ENCODE results near the gene STK32B.

STK32B gene

DNA sequence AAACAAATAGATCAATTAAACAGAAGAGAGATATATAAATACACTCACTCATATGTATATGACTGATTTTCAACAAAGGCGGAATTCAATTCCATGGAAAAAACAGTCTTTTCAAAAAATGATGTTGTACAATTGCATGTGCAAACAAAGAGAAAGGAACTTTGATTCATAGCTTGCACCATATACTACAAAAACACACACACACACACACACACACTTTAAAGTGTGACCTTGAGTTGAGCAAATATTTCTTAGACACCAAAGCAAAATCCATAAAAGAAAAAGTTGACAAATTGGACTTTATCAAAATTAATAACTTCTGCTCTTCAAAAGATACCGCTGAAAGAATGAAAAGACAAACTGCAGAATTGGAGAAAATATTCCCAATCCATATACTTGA is 488.3 kb downstream of the STK32B start:
- no peak for DNase-seq
- Histone ChIP-seq H3K27me3 (no peaks in the 10 kb centered on the region), H3K36me3 (peaks cover 0 to 26% (median 16%) of the 10 kb centered on the region in 3 donors), H3K4me3 (no peak overlapping the region), H3K9me3 (no peaks in the 10 kb centered on the region), H3K27ac (no peak overlapping the region), H3K4me1 (no peaks in the 10 kb centered on the region)
- TF ChIP-seq, protein P1, sequence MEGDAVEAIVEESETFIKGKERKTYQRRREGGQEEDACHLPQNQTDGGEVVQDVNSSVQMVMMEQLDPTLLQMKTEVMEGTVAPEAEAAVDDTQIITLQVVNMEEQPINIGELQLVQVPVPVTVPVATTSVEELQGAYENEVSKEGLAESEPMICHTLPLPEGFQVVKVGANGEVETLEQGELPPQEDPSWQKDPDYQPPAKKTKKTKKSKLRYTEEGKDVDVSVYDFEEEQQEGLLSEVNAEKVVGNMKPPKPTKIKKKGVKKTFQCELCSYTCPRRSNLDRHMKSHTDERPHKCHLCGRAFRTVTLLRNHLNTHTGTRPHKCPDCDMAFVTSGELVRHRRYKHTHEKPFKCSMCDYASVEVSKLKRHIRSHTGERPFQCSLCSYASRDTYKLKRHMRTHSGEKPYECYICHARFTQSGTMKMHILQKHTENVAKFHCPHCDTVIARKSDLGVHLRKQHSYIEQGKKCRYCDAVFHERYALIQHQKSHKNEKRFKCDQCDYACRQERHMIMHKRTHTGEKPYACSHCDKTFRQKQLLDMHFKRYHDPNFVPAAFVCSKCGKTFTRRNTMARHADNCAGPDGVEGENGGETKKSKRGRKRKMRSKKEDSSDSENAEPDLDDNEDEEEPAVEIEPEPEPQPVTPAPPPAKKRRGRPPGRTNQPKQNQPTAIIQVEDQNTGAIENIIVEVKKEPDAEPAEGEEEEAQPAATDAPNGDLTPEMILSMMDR (IDR thresholded peaks at IDR 0.05), result no peak
- intact Hi-C loops (cut with DNase I; ENCODE audit: low total_unique reads), result no loop called here

DNA sequence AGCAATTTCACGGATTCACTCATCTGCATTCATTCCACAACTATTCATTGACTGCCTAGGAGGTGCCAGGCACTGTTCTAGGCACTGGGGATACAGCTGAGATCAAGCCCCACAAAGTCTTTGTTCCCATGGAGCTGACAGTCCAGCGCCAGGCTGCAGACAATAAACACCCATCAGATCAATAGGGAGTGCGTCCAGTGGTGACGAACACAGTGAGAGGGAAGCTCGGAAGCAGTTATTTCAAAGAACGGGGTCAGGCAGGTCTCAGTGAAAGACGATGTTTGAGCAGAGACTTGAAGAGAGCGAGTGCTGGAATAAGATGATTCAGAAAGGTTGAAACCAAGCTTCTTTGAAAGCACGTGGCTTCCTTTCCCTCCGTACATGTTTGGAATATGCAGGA is 489.9 kb downstream of the STK32B start:
- no peak for DNase-seq
- intact Hi-C loops (cut with DNase I; ENCODE audit: low total_unique reads), result no loop called here
- Histone ChIP-seq H3K9me3 (no peaks in the 10 kb centered on the region), H3K4me3 (no peak overlapping the region), H3K36me3 (peaks cover 0 to 18% (median 6%) of the 10 kb centered on the region in 3 donors), H3K27ac (no peak overlapping the region), H3K4me1 (no peaks in the 10 kb centered on the region), H3K27me3 (no peaks in the 10 kb centered on the region)
- TF ChIP-seq, protein P1 (IDR thresholded peaks at IDR 0.05), result no peak

DNA sequence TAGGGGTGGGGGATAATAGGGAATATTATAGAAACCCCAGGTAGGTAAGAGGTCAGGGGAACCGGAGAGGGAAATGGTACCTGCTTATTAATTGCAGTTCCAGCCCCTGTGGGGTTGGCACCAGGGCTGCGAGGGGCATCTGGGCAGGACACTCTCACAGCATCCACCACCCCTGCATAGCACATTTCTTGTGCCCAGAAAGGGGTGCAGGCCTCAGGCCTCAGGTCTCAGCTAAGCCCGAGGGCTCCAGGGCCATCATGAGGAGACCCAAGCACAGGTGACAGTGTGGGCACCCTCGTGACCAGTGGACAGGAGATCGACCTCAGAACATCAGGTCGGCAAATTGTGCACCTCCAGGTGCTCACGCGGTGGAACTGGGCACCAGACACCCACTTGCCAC is 492.4 kb downstream of the STK32B start:
- Histone ChIP-seq H3K9me3 (no peaks in the 10 kb centered on the region), H3K27me3 (no peaks in the 10 kb centered on the region), H3K36me3 (peaks cover 0 to 33% (median 18%) of the 10 kb centered on the region in 3 donors), H3K4me1 (no peaks in the 10 kb centered on the region), H3K4me3 (no peak overlapping the region), H3K27ac (no peak overlapping the region)
- TF ChIP-seq, protein P1 (IDR thresholded peaks at IDR 0.05), result no peak
- intact Hi-C loops (cut with DNase I; ENCODE audit: low total_unique reads), result no loop called here
- DNase-seq, result no peak

DNA sequence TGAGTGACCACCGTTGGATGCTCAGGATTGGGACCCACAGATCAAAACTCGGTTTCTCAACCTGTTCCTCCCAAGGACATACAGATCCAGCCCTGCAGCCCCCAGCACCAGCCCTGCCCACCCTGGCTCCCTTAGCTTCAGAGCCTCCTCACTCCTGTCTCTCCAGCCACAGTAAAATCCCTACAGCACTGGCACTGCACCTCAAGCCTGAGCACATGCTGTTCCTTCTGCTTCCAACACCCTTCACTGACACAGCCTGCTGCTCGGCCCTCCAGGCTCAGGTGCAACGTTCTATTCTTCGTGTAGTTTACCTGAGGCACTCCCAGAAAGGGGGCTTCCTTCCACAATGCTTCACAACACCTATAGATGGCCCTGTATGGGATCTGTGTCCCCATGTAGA is 493.5 kb downstream of the STK32B start:
- TF ChIP-seq, protein P1 (IDR thresholded peaks at IDR 0.05), result no peak
- Histone ChIP-seq H3K27me3 (no peaks in the 10 kb centered on the region), H3K27ac (no peak overlapping the region), H3K9me3 (peaks cover 0 to 6% (median 0%) of the 10 kb centered on the region in 3 donors), H3K36me3 (peaks cover 0 to 40% (median 23%) of the 10 kb centered on the region in 3 donors), H3K4me3 (no peak overlapping the region), H3K4me1 (no peaks in the 10 kb centered on the region)
- intact Hi-C loops (cut with DNase I; ENCODE audit: low total_unique reads), result no loop called here
- DNase-seq, result no peak

DNA sequence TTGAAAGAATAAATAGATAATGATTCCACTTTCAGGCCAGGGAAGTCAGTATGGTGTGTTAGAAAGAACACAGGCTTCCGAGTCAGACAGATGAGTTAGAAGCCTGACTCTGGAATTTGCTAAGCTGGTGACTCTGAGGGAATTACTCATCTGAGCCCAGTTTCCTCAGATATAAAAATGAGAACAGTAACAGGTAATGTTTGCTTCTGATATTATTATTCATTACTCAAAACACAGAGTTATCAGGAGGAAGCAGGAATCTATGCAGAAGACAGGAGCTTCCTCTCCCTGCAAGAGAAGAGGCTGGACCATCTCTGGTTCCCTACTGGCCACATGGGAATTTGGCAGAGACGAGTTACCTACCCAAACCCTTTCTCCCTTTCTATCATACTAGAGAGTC is 494.0 kb downstream of the STK32B start:
- no peak overlapping the region for H3K27ac ChIP-seq
- intact Hi-C loops (cut with DNase I; ENCODE audit: low total_unique reads), result no loop called here
- H3K4me1 ChIP-seq, result no peaks in the 10 kb centered on the region
- no peak overlapping the region for H3K4me3 ChIP-seq
- no peak for DNase-seq
- TF ChIP-seq, protein P1 (IDR thresholded peaks at IDR 0.05), result no peak
- peaks cover 0 to 8% (median 0%) of the 10 kb centered on the region in 3 donors for H3K9me3 ChIP-seq
- no peaks in the 10 kb centered on the region for H3K27me3 ChIP-seq
- peaks cover 4 to 45% (median 24%) of the 10 kb centered on the region in 3 donors for H3K36me3 ChIP-seq
